Caco-2 (cell line): Measurements from ENCODE around the gene LDLRAD3. TPM values are rescaled to one million over a fixed set of nuclear protein-coding genes. Genes with fewer than 3 reads are reported as not detected.

Source experiments
- BruUV-seq: library from RNA; stranded (reverse); fragments of 400-500 nt; replicated peaks from 2 replicates; lab custom pipeline; 2021; lab: Mats Ljungman, UMichigan
- CTCF ChIA-PET: fragments of 300-600 bp; sonication (Branson Sonifier 250); formaldehyde crosslinking; loops from one replicate; lab custom pipeline; 2022; ENCODE audit warnings: antibody characterized with exemption; lab: Charles Lee
- POLR2A ChIA-PET: fragments of 300-600 bp; sonication (Branson Sonifier 250); formaldehyde crosslinking; loops from one replicate; lab custom pipeline; 2022; ENCODE audit warnings: antibody characterized with exemption; lab: Charles Lee
- DNase-seq, 2 experiments: peaks; one replicate each; pipeline versions ENCODE4 v3.0.0 to v3.0.0-alpha.2; 2020 to 2022
- H3K27me3 ChIP-seq: replicated peaks from 2 replicates; pipeline ENCODE4 v1.6.0; 2011; ENCODE audit warnings: low read length; ENCODE audit not compliant: control insufficient read depth, insufficient read depth
- H3K36me3 ChIP-seq: 2 replicates; pipeline ENCODE4 v1.5.1; 2011; ENCODE audit warnings: low read length; ENCODE audit not compliant: control insufficient read depth, insufficient read depth
- H3K4me1 ChIP-seq: fragments of 250-450 bp; sonication (Bioruptor Pico); 2 replicates; pipeline ENCODE4 v1.5.1; 2020; ENCODE audit warnings: mild to moderate bottlenecking
- H3K4me3 ChIP-seq: 2 replicates; pipeline ENCODE4 v1.5.1; 2011; ENCODE audit warnings: low read depth, mild to moderate bottlenecking, control low read depth, low read length
- H3K9me3 ChIP-seq: fragments of 250-450 bp; sonication (Bioruptor Pico); 2 replicates; pipeline ENCODE4 v1.5.1; 2020; ENCODE audit warnings: mild to moderate bottlenecking, moderate library complexity
- H3K27ac Mint-ChIP-seq: one replicate; pipeline ENCODE4 v1.8.0; 2022; ENCODE audit warnings: mixed read lengths; ENCODE audit not compliant: unreplicated experiment
- H3K27me3 Mint-ChIP-seq: one replicate; pipeline ENCODE4 v1.8.0; 2022; ENCODE audit warnings: mixed read lengths; ENCODE audit not compliant: insufficient read depth, unreplicated experiment
- H3K36me3 Mint-ChIP-seq: one replicate; pipeline ENCODE4 v1.8.0; 2022; ENCODE audit warnings: mild to moderate bottlenecking, mixed read lengths; ENCODE audit not compliant: insufficient read depth, unreplicated experiment
- H3K4me1 Mint-ChIP-seq: one replicate; pipeline ENCODE4 v1.8.0; 2022; ENCODE audit warnings: low read depth, mixed read lengths; ENCODE audit not compliant: unreplicated experiment
- H3K4me3 Mint-ChIP-seq: one replicate; pipeline ENCODE4 v1.8.0; 2022; ENCODE audit warnings: mild to moderate bottlenecking, moderate library complexity, mixed read lengths; ENCODE audit not compliant: unreplicated experiment
- H3K9me3 Mint-ChIP-seq: one replicate; pipeline ENCODE4 v1.8.0; 2022; ENCODE audit warnings: mixed read lengths; ENCODE audit not compliant: unreplicated experiment
- CTCF ChIP-seq, 2 experiments: fragments of 200-600 bp in 1 of 2; IDR thresholded peaks; 1 replicate in 1 of 2; 2 replicates in 1 of 2; pipeline versions ENCODE4 v1.5.1 to v1.8.0; 2011 to 2022; ENCODE audit warnings: antibody characterized with exemption in 1 of 2, control low read depth in 1 of 2, inconsistent platforms in 1 of 2, low read depth in 1 of 2, low read length in 1 of 2, mild to moderate bottlenecking in 1 of 2, moderate library complexity in 1 of 2; ENCODE audit not compliant: insufficient read depth in 1 of 2, severe bottlenecking in 1 of 2, unreplicated experiment in 1 of 2
- intact Hi-C: fragments of 100-400 bp; cut with micrococcal nuclease; formaldehyde crosslinking; loops from one replicate; pipeline ENCODE4 v1.10.0; 2022; ENCODE audit not compliant: unreplicated experiment
- total RNA-seq: library from RNA; stranded (reverse); gene quantifications from 2 replicates; pipeline ENCODE4 v1.2.3, GENCODE V29; 2022

LDLRAD3 gene
- total RNA-seq, 1 experiment from 2014 or later = 9.9 TPM

GRCh38 chr11:36051235-36052144 is 107.6 kb downstream of the LDLRAD3 start:
- ChIA-PET POLR2A (no interaction called here), CTCF (no interaction called here)
- Mint-ChIP-seq H3K4me1 (peaks cover 16% of the 10 kb centered on the region), H3K27ac (no peak overlapping the region), H3K9me3 (peaks cover 10% of the 10 kb centered on the region), H3K4me3 (no peak overlapping the region), H3K36me3 (no peaks in the 10 kb centered on the region), H3K27me3 (no peaks in the 10 kb centered on the region)
- no peaks in the 10 kb centered on the region for H3K9me3 ChIP-seq
- no peak overlapping the region for H3K4me3 ChIP-seq
- BruUV-seq = no TSS peak
- H3K36me3 ChIP-seq = no peaks in the 10 kb centered on the region
- peaks cover 16% of the 10 kb centered on the region for H3K4me1 ChIP-seq
- H3K27me3 ChIP-seq = no peaks in the 10 kb centered on the region
- no peak for TF ChIP-seq CTCF (IDR thresholded peaks at IDR 0.05; ENCODE audit: insufficient read depth in 1 of 2, low read depth in 1 of 2, low read length in 1 of 2, severe bottlenecking in 1 of 2, unreplicated experiment in 1 of 2)
- no peak for DNase-seq
- intact Hi-C loops = no loop called here

- H3K4me3 Mint-ChIP-seq = no peak overlapping the region
- Histone ChIP-seq H3K4me1 (peaks cover 13% of the 10 kb centered on the region), H3K36me3 (no peaks in the 10 kb centered on the region), H3K4me3 (no peak overlapping the region), H3K27me3 (no peaks in the 10 kb centered on the region), H3K9me3 (no peaks in the 10 kb centered on the region)
- no peaks in the 10 kb centered on the region for H3K27me3 Mint-ChIP-seq
- POLR2A ChIA-PET = no interaction called here
- peaks cover 10% of the 10 kb centered on the region for H3K9me3 Mint-ChIP-seq
- TF ChIP-seq CTCF (IDR thresholded peaks at IDR 0.05; ENCODE audit: insufficient read depth in 1 of 2, low read depth in 1 of 2, low read length in 1 of 2, severe bottlenecking in 1 of 2, unreplicated experiment in 1 of 2) = no peak
- CTCF ChIA-PET = no interaction called here
- peaks cover 15% of the 10 kb centered on the region for H3K4me1 Mint-ChIP-seq
- BruUV-seq = no TSS peak
- H3K27ac Mint-ChIP-seq = no peak overlapping the region
- no peaks in the 10 kb centered on the region for H3K36me3 Mint-ChIP-seq
- no peak for DNase-seq
- intact Hi-C loops = no loop called here
Observed at GRCh38 chr11:36053281-36053680, 109.4 kb downstream of the LDLRAD3 start.

- POLR2A ChIA-PET = no interaction called here
- Mint-ChIP-seq H3K4me3 (no peak overlapping the region), H3K27ac (no peak overlapping the region), H3K36me3 (no peaks in the 10 kb centered on the region), H3K4me1 (peaks cover 10% of the 10 kb centered on the region), H3K27me3 (no peaks in the 10 kb centered on the region), H3K9me3 (peaks cover 10% of the 10 kb centered on the region)
- intact Hi-C loops = no loop called here
- Histone ChIP-seq H3K27me3 (no peaks in the 10 kb centered on the region), H3K4me1 (peaks cover 7% of the 10 kb centered on the region), H3K9me3 (no peaks in the 10 kb centered on the region), H3K36me3 (no peaks in the 10 kb centered on the region), H3K4me3 (no peak overlapping the region)
- DNase-seq = no peak
- no TSS peak for BruUV-seq
- CTCF ChIA-PET = no interaction called here
- TF ChIP-seq CTCF (IDR thresholded peaks at IDR 0.05; ENCODE audit: insufficient read depth in 1 of 2, low read depth in 1 of 2, low read length in 1 of 2, severe bottlenecking in 1 of 2, unreplicated experiment in 1 of 2) = no peak
Observed at GRCh38 chr11:36053862-36054261, 110.0 kb downstream of the LDLRAD3 start.
